ENCODE data around the gene FCHO1. TPM values are rescaled to one million over a fixed set of nuclear protein-coding genes. Genes with fewer than 3 reads are reported as not detected.

Gene FCHO1
- polyA plus RNA-seq, 1 donor from 2014 or later: 42.4 TPM

- H3K27ac Mint-ChIP-seq: peak overlapping the region in 1 of 3 donors; percentile 25
- no peaks in the 10 kb centered on the region for H3K27me3 Mint-ChIP-seq
- peaks cover 18 to 23% (median 20%) of the 10 kb centered on the region in 3 donors for H3K4me1 Mint-ChIP-seq
- no peaks in the 10 kb centered on the region for H3K9me3 Mint-ChIP-seq
- no peaks in the 10 kb centered on the region for H3K36me3 Mint-ChIP-seq
- no peak overlapping the region for H3K4me3 Mint-ChIP-seq
These were observed 26.6 kb upstream of the FCHO1 start for GRCh38 chr19:17724655-17725054.

DNA sequence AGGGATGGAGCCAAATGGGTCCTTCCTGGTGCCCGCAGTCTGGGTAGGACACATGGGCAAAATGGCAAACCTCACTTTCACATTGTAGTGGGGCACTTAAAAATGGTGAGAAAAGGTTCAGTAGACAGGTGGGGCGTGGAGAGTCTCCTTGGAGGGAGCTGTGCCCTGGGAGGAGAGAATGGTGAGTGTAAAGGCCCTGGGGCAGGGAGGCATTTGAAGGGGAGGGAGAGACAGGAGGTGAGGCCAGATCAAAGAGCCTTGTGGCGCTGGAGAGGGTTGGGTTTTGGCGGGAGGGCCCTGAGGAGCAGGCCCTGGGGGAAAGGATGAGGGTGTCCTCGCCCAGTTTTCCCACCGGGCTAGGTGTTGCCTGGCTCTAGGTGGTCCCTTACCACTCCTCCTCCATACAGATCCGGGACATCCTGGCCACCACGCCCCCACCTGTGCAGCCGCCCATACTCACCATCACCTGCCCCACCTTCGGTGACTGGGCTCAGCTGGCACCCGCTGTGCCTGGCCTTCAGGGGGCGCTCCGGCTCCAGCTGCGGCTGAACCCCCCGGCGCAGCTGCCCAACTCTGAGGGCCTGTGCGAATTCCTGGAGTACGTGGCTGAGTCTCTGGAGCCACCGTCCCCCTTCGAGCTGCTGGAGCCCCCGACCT is 25.7 kb upstream of the FCHO1 start:
- no peak overlapping the region for H3K27ac Mint-ChIP-seq
- H3K9me3 Mint-ChIP-seq: no peaks in the 10 kb centered on the region
- H3K27me3 Mint-ChIP-seq: no peaks in the 10 kb centered on the region
- H3K4me3 Mint-ChIP-seq: no peak overlapping the region
- no peaks in the 10 kb centered on the region for H3K36me3 Mint-ChIP-seq
- H3K4me1 Mint-ChIP-seq: peaks cover 12 to 17% (median 16%) of the 10 kb centered on the region in 3 donors

DNA sequence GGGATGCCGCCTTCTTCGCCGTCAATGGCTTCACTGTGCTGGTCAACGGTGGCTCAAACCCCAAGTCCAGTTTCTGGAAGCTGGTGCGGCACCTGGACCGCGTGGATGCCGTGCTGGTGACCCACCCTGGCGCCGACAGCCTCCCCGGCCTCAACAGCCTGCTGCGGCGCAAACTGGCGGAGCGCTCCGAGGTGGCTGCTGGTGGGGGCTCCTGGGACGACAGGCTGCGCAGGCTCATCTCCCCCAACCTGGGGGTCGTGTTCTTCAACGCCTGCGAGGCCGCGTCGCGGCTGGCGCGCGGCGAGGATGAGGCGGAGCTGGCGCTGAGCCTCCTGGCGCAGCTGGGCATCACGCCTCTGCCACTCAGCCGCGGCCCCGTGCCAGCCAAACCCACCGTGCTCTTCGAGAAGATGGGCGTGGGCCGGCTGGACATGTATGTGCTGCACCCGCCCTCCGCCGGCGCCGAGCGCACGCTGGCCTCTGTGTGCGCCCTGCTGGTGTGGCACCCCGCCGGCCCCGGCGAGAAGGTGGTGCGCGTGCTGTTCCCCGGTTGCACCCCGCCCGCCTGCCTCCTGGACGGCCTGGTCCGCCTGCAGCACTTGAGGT is 25.0 kb upstream of the FCHO1 start:
- Mint-ChIP-seq H3K36me3 (no peaks in the 10 kb centered on the region), H3K4me1 (peaks cover 10 to 15% (median 13%) of the 10 kb centered on the region in 3 donors), H3K27ac (no peak overlapping the region), H3K27me3 (no peaks in the 10 kb centered on the region), H3K9me3 (peaks cover 0 to under 1% (median 0%) of the 10 kb centered on the region in 3 donors), H3K4me3 (no peak overlapping the region)

DNA sequence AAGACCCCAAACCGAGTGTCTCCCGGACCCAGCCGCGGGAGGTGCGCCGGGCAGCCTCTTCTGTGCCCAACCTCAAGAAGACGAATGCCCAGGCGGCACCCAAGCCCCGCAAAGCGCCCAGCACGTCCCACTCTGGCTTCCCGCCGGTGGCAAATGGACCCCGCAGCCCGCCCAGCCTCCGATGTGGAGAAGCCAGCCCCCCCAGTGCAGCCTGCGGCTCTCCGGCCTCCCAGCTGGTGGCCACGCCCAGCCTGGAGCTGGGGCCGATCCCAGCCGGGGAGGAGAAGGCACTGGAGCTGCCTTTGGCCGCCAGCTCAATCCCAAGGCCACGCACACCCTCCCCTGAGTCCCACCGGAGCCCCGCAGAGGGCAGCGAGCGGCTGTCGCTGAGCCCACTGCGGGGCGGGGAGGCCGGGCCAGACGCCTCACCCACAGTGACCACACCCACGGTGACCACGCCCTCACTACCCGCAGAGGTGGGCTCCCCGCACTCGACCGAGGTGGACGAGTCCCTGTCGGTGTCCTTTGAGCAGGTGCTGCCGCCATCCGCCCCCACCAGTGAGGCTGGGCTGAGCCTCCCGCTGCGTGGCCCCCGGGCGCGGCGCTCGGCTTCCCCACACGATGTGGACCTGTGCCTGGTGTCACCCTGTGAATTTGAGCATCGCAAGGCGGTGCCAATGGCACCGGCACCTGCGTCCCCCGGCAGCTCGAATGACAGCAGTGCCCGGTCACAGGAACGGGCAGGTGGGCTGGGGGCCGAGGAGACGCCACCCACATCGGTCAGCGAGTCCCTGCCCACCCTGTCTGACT is 24.1 kb upstream of the FCHO1 start:
- Mint-ChIP-seq H3K9me3 (peaks cover 0 to 2% (median 0%) of the 10 kb centered on the region in 3 donors), H3K36me3 (no peaks in the 10 kb centered on the region), H3K4me1 (peaks cover 5 to 14% (median 12%) of the 10 kb centered on the region in 3 donors), H3K27ac (no peak overlapping the region), H3K4me3 (no peak overlapping the region), H3K27me3 (no peaks in the 10 kb centered on the region)

DNA sequence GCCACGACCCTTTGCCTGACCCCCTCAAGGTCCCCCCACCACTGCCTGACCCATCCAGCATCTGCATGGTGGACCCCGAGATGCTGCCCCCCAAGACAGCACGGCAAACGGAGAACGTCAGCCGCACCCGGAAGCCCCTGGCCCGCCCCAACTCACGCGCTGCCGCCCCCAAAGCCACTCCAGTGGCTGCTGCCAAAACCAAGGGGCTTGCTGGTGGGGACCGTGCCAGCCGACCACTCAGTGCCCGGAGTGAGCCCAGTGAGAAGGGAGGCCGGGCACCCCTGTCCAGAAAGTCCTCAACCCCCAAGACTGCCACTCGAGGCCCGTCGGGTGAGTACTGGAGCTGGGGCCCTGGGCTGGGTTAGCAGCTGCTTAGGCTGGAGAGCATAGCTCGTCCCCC is 23.4 kb upstream of the FCHO1 start:
- Mint-ChIP-seq H3K27me3 (no peaks in the 10 kb centered on the region), H3K4me3 (no peak overlapping the region), H3K4me1 (peaks cover 5 to 14% (median 12%) of the 10 kb centered on the region in 3 donors), H3K36me3 (no peaks in the 10 kb centered on the region), H3K27ac (no peak overlapping the region), H3K9me3 (peaks cover 0 to 2% (median 0%) of the 10 kb centered on the region in 3 donors)

DNA sequence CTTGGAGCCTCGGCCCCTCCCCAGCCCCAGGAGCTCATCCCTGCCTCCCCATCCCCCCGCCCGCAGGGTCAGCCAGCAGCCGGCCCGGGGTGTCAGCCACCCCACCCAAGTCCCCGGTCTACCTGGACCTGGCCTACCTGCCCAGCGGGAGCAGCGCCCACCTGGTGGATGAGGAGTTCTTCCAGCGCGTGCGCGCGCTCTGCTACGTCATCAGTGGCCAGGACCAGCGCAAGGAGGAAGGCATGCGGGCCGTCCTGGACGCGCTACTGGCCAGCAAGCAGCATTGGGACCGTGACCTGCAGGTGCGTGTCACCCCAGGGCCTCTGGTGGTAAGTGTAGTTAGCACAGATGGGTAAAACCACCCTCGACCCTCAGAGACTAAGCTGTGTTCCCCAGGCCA is 18.1 kb upstream of the FCHO1 start:
- peaks cover 3% of the 10 kb centered on the region for H3K36me3 Mint-ChIP-seq

DNA sequence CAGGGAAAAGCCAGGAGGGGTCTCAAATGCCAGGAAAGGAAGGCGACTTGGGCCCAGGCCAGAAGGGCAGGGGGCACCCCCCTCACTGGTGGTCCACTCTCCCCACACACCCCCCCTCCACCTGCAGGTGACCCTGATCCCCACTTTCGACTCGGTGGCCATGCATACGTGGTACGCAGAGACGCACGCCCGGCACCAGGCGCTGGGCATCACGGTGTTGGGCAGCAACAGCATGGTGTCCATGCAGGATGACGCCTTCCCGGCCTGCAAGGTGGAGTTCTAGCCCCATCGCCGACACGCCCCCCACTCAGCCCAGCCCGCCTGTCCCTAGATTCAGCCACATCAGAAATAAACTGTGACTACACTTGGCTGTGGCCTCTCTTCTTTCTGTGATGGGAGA is 17.1 kb upstream of the FCHO1 start:
- Mint-ChIP-seq H3K4me1 (peaks cover 10 to 21% (median 12%) of the 10 kb centered on the region in 3 donors), H3K27me3 (no peaks in the 10 kb centered on the region), H3K9me3 (peaks cover 0 to 2% (median 0%) of the 10 kb centered on the region in 3 donors), H3K4me3 (no peak overlapping the region), H3K36me3 (peaks cover 3% of the 10 kb centered on the region), H3K27ac (no peak overlapping the region)

More for the DNA sequence above, 18.1 kb upstream of the FCHO1 start:
- no peak overlapping the region for H3K4me3 Mint-ChIP-seq
- H3K9me3 Mint-ChIP-seq: peaks cover 0 to 2% (median 0%) of the 10 kb centered on the region in 3 donors
- H3K27me3 Mint-ChIP-seq: no peaks in the 10 kb centered on the region
- H3K4me1 Mint-ChIP-seq: peaks cover 5 to 14% (median 9%) of the 10 kb centered on the region in 3 donors
- no peak overlapping the region for H3K27ac Mint-ChIP-seq

DNA sequence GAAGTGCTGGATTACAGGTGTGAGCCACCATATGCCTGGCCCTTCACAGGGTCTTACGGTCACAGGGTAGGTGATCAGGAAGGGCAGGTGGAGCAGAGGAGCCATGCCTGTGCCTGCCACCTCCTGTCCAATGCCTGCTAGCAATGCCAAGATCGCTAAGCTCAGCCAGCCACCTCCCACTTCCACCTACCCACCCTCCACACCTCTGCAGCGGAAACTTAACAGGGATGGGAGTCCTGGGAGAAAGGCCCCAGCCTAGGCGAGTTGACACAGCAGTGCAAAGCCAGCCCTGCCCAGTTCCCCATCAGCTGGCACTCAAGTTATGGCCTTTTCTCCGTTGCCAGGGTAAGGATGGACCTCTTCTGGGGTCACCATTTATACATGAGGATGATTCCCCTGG is 15.9 kb upstream of the FCHO1 start:
- peaks cover 14 to 22% (median 15%) of the 10 kb centered on the region in 3 donors for H3K4me1 Mint-ChIP-seq
- H3K4me3 Mint-ChIP-seq: no peak overlapping the region
- H3K36me3 Mint-ChIP-seq: peaks cover 3% of the 10 kb centered on the region
- no peak overlapping the region for H3K27ac Mint-ChIP-seq
- H3K27me3 Mint-ChIP-seq: no peaks in the 10 kb centered on the region
- H3K9me3 Mint-ChIP-seq: peaks cover 0 to 2% (median 0%) of the 10 kb centered on the region in 3 donors

DNA sequence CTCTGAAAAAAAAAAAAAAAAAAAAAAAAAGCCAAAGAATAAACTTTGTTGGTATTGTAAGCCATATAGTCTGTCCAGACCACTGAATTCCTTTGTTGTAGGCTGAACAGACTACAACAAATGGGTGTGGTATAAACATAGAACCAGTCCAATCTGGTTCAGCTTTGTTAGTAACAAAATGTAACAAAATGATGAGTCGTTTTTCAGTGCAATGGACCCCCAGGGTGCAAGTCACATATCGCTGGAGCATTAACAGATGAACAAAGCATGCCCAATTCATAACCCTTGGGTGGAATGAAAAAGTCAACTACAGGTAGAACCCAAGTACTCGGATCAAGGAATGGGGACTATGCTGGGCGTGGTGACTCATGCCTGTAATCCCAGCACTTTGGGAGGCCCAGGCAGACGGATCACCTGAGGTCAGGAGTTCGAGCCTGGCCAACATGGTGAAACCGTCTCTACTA is 13.6 kb upstream of the FCHO1 start:
- Mint-ChIP-seq H3K4me3 (no peak overlapping the region), H3K9me3 (no peaks in the 10 kb centered on the region), H3K27me3 (no peaks in the 10 kb centered on the region), H3K27ac (peak overlapping the region in 1 of 3 donors; percentile 13), H3K36me3 (peaks cover 3% of the 10 kb centered on the region), H3K4me1 (peaks cover 7 to 13% (median 9%) of the 10 kb centered on the region in 3 donors)

- Mint-ChIP-seq H3K4me3 (peak overlapping the region in 3 of 4 donors; percentile 50 to 85 (median 79)), H3K4me1 (peaks cover 7 to 16% (median 9%) of the 10 kb centered on the region in 3 donors), H3K27me3 (no peaks in the 10 kb centered on the region), H3K36me3 (peaks cover 1% of the 10 kb centered on the region), H3K27ac (peak overlapping the region; percentile 41 to 98 (median 80)), H3K9me3 (no peaks in the 10 kb centered on the region)
These were observed 12.0 kb upstream of the FCHO1 start for GRCh38 chr19:17739121-17739875.

DNA sequence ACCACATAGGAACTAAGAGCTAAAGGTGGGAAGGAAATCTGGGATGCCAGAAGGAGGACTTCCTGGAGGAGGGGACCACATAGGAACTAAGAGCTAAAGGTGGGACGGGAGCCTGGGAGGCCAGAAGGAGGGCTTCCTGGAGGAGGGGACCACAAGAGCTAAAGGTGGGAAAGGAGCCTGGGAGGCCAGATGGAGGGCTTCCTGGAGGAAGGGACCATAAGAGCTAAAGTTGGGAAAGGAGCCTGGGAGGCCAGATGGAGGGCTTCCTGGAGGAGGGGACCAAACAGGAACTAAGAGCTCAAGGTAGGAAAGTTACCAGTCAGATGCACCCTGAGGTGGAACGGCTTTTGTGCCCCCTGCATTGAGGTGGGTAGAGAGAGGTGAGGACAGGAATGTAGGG is 9.8 kb upstream of the FCHO1 start:
- Mint-ChIP-seq H3K9me3 (no peaks in the 10 kb centered on the region), H3K36me3 (peaks cover under 1% of the 10 kb centered on the region)

DNA sequence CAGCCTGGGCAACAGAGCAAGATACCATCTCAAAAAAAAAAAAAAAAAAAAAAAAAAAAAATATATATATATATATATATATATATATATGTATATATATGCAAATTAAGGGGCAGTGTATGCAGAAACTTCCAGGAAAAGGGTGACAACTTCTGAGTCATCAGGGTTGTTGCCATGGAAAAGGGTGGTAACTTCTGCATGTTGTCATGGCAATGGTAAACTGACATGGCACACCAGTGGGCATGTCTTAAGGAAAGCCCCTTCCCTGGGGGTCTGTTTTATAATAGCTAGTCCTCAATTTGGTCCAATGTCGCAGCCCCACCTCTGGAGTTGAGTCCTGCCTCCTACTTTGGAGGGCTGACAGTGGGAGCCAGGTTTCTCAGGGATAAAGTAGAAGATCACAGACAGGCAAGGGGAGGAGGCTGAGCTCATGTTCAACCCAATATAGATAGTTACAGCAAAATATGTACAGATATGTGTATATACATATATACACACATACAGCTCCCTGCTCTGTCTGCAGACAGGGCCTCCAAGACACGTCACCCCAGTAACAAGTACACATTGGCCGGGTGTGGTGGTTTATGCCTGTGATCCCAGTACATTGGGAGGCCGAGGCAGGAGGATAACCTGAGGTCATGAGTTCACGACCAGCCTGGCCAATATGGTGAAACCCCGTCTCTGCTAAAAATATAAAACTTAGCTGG is 7.2 kb upstream of the FCHO1 start:
- H3K36me3 Mint-ChIP-seq: no peaks in the 10 kb centered on the region
- H3K27ac Mint-ChIP-seq: peak overlapping the region in 2 of 3 donors; percentile 60 to 73
- H3K4me3 Mint-ChIP-seq: peak overlapping the region in 2 of 4 donors; percentile 38 to 66

More for the DNA sequence above, 9.8 kb upstream of the FCHO1 start:
- H3K27ac Mint-ChIP-seq: peak overlapping the region in 2 of 3 donors; percentile 60 to 64
- no peaks in the 10 kb centered on the region for H3K27me3 Mint-ChIP-seq
- no peak overlapping the region for H3K4me3 Mint-ChIP-seq
- peaks cover 13 to 23% (median 14%) of the 10 kb centered on the region in 3 donors for H3K4me1 Mint-ChIP-seq

DNA sequence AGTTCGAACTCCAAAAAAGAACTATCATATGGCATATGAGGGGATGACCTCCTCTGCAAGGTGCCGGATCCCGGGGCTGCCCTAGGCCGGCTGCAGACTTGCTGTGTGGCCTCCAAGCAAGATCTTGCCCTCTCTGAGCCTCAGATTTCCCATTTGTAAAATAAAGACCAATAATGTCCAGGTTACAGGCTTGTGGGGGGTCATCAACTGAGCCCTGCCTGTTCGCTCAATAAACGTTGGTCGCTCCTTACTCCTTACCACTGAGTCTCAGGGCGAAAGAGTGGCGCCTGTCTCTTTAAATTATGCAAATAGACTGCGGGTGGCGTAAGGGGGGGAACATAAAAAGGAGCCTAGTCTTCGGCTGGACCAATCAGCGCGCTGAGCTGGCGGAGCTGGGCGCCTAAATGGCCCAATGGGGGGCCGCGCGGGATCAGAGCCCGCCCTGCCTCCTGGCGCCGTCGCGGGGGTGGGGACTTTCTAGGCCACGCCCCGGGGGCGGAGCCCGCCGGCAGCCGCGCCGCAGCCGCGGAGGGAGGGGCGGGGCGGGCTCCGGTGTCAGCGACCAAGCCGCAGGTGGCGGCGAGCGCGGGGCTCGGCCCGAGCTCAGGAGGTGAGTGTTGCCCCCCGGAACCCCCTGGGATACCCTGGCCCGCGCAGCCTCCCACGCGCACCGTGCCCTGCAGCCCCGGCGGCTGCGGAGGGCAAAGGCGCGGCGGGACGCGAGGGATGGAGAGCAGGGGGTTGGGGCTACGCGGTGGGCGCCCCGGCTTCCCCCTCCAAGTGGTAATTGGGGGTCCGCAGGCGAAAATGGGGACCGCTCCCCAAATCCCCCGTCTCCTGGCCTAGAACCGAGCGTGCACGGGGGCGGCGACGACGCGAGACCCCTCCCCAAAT is 3.8 kb upstream of the FCHO1 start:
- Mint-ChIP-seq H3K27ac (peak overlapping the region; percentile 64 to 93 (median 71)), H3K9me3 (no peaks in the 10 kb centered on the region), H3K4me1 (peaks cover 29 to 38% (median 34%) of the 10 kb centered on the region in 3 donors), H3K4me3 (peak overlapping the region; percentile 61 to 94 (median 83)), H3K36me3 (no peaks in the 10 kb centered on the region), H3K27me3 (no peaks in the 10 kb centered on the region)

More for the DNA sequence above, 7.2 kb upstream of the FCHO1 start:
- no peaks in the 10 kb centered on the region for H3K9me3 Mint-ChIP-seq
- H3K27me3 Mint-ChIP-seq: no peaks in the 10 kb centered on the region
- peaks cover 15 to 24% (median 19%) of the 10 kb centered on the region in 3 donors for H3K4me1 Mint-ChIP-seq

All from IgD-negative memory B cell (primary cell).